GM10847 (cell line): Measurements from ENCODE around the gene PPP1R37.

ENCODE experiments used
- POLR2A ChIP-seq: IDR thresholded peaks from 2 replicates; pipeline ENCODE4 v1.6.1; 2011; ENCODE audit not compliant: insufficient read length; ENCODE audit errors: extremely low read depth

Gene PPP1R37

GRCh38 chr19:45184115-45184514, 91.1 kb downstream of the PPP1R37 start:
- TF ChIP-seq POLR2A, result no peak

GRCh38 chr19:45186509-45187334, 93.7 kb downstream of the PPP1R37 start:
- no peak for TF ChIP-seq POLR2A

DNA sequence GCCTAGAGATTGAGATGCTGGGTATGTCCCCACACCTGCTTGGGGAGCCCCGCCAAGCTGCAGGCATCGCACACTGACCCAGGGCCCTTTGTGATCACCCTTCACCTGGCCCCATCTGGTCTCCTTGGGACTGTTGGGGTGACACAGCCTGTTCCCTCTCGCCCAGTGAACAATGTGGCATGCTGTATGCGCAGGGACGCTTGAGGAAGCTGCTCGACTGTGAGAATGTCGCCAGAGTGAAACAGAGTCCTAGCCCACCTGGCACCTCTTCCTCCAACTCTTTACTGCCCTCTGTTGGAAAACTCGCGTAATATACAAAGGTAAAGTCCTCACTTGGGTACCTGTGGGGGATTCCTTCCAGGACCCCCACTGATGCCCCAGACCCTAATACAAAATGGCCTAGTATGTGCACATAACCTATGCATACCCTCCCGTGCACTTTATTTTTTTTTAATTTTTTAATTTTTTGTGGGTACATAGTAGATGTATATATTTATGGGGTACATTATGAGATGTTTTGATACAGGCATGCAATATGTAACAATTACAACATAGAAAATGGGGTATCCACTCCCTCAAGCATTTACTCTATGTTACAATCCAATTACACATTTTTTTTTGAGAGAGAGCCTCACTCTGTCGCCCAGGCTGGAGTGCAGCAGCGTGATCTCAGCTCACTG, 94.6 kb downstream of the PPP1R37 start:
- TF ChIP-seq POLR2A, result no peak

GRCh38 chr19:45189971-45190370, 97.0 kb downstream of the PPP1R37 start:
- no peak for TF ChIP-seq POLR2A

- no peak for TF ChIP-seq POLR2A
These were observed 98.4 kb downstream of the PPP1R37 start for GRCh38 chr19:45191375-45191774.

- TF ChIP-seq POLR2A, result no peak
These were observed 102.8 kb downstream of the PPP1R37 start for GRCh38 chr19:45195764-45196163.
